ENCODE measurements around the gene SFMBT2.
"Not testable (repeated sequence)": the region's sequence is repeated elsewhere in the genome, so short reads cannot be mapped to it uniquely, and the experiment has no call there.

Gene SFMBT2

DNA sequence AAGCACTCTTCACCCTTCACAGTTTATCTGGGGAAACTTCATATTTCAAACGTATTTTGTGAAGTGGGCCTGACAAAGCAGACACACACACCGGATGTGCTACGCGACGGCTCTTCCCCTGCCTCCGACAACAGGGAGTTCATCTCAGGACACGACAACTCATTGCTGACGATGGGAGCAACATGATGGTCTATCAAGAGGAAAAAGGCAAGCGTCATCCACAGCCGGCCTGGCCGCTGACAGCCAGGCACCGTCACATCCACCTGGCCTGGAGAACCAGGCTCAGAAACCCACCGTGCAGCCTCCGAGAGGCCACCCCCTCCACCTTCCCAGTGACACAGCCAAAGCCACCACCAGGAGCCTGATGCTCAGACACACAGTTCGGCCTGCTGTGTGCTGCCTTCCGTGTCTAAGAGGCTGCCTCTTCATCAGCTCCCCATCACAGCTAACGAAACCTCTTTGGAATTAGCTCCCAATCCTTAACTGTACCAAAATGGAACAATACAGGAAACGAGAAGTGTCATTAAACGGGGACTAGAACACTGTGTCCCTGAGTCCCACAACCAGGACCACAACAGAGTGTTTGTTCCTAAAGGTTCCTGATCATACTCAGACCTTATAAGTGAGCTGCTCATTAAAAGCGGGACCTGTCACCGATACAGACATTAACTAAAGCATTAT lies 76.7 kb downstream of the SFMBT2 start:
- in situ Hi-C loops (cut with MboI; ENCODE audit: low sequenced_read_pairs): no loop called here

DNA sequence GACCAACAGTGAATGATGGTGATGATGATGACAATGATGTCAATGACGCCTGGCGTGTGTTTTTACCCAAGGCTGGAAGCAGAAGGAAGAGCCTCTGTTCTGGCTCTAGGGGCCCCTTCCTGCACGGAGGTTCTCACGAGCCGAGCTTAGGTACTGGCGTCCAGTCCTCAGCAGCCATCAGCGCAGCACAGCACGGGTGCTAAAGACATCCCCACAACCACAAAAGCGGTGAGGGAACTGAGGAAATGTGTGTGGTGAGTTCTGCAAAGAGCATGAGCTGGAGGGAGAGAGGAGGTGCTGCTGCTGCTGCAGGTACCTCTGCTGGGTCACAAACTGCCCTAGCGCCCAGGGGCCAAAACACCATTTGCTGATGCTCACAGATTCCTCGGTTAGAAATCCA lies 81.6 kb downstream of the SFMBT2 start:
- in situ Hi-C loops (cut with MboI; ENCODE audit: low sequenced_read_pairs): no loop called here

DNA sequence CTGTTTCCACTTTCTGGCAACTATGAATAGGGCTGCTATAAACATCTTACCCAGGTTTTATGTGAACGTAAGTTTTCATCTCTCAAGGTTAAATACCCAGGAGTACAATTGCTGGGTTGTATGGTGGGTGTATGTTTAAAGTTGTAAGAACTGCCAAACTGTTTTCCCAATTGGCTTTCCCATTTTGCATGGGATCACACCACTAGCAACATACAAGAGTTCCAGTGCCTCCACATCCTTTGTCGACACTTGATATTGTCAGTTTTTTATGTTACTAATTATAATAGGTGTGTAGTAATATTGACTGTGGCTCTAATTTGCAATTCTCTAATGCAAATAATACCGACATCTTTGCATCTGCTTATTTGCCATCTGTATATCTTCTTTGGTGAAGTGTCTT lies 82.9 kb downstream of the SFMBT2 start:
- in situ Hi-C loops (cut with MboI; ENCODE audit: low sequenced_read_pairs): no loop called here

DNA sequence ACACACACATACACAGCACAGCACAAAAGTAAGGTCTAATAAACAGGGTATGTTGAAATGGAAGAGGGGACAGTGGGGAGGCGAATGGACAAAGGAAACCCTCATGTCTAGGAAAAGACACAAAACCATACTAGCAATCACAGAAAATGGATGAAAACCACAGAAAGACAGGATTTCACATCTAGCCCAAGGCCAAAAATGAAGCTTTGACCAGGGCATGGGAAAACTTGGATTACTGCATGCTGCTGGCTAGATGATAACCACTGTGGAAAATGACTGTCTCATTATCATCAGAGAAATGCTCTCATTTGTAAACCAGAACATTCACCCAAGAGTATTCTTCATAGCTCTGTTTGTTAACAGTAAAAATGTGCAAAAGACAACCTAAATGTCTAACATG lies 88.2 kb downstream of the SFMBT2 start:
- in situ Hi-C loops (cut with MboI; ENCODE audit: low sequenced_read_pairs): no loop called here

DNA sequence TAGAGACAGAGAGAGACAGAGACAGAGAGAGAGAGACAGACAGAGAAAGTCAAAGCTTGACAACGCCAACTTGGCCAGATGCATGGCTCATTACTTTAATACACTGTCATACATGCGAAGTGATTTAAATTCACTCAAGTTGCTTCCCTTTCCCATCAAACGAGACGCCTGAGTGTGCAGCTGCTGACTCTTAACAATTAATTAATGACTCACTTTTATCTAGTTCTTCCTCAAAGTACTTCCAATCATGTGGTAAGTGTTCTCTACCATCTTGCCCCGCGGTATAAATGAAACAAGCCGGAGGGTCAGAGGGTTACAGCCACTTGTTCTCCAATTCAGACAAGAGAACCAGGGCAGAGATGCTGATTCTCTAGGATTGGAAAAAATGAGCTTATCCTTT lies 90.8 kb downstream of the SFMBT2 start:
- in situ Hi-C loops (cut with MboI; ENCODE audit: low sequenced_read_pairs): no loop called here

DNA sequence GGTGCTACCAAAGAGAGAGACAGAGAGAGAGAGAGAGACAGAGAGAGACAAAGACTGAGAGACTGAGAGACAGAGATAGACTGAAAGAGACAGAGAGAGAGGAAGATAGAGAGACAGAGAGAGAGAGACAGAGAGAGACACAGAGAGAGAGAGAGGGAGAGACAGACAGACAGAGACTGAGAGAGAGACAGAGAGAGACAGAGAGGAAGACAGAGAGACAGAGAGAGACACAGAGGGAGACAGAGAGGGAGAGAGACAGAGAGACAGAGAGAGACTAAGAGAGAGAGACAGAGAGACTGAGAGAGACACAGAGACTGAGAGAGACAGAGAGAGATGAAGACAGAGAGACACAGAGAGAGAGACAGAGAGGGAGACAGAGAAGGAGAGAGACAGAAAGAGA lies 91.2 kb downstream of the SFMBT2 start:
- in situ Hi-C loops (cut with MboI; ENCODE audit: low sequenced_read_pairs): no loop called here

DNA sequence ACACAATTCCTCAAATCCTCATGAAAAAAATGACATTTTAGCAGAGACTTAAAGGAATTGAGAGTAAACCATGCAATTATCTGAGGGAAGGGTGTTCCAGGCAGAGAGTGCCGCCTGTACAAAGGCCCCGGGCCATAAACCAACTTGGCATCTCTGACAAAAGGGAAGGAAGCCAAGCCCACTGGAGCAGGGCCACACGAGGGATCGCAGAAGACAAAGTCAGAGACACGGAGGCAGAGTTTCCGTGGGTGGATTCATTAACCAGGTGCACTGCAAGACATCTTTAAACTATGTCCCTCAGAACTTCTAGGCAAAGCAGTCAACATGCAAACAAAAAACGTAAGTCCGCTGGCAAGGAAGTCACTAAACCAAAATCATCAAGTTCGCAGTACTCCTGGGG lies 92.0 kb downstream of the SFMBT2 start:
- in situ Hi-C loops (cut with MboI; ENCODE audit: low sequenced_read_pairs): no loop called here

DNA sequence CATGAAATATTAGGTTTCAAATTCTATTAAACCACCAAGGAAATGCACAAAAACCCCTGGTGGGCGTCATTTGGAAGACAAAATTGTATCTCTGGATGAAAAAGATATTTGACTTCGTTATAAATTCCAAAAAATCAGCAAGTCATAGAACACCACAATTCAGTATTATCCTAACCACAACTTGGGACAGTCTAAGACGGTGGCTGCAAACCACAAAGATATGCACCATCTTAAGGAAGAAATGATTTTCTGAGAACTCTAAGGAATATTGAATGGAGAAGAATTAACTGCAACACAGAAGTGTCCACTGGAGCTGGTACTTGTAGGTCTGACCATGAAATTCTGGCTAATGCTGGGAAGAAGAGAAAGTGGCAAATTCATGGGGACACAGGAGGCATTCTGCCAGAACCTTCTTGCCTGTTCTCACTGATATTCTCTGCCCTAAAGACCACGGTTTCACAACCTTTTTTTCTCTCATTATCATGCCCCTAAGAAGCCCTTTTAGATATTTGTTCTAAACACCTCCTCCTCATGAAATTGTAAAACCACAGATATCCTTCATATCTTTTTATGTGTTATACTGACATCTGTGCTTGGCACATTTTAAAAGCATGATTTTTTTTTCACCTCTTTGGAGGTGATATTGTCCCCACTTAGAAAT lies 92.9 kb downstream of the SFMBT2 start:
- in situ Hi-C loops (cut with MboI; ENCODE audit: low sequenced_read_pairs): no loop called here

DNA sequence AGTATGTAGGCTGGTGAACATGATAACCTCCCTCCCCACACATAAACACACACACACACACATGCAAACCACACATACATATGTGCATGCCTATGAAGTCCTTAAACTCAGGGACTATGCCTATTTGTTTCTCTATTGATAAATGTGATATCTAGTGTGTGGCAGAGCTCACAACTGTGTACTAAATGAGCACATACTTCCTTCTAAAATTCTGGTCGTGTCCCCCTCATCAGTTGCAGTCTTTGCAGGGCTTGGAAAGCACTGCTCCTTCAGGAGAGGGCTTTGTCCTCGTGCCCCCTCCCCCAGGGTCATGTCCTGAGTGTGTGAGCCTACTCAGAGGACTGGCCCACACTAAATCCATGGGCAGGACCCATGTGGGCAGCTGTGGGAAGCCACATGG lies 94.0 kb downstream of the SFMBT2 start:
- in situ Hi-C loops (cut with MboI; ENCODE audit: low sequenced_read_pairs): no loop called here

DNA sequence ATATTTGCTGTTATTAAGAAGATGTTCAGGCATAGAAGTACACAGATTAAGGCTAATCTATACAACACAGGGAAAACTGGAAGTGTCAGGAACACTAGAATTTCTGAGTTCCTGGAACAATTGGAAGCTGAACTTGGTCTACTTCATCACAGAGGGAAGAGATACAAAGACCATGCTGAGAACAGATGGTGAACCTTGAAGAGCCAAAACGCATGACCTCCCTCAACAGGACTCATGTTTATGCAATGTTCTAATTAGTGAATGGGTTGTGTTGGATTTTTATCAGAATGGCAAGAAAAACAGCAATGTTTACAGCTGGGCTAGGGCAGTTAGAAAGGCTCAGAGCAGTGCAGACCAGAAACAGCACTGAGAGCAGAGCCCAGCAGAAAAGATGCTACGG lies 94.9 kb downstream of the SFMBT2 start:
- in situ Hi-C loops (cut with MboI; ENCODE audit: low sequenced_read_pairs): no loop called here

DNA sequence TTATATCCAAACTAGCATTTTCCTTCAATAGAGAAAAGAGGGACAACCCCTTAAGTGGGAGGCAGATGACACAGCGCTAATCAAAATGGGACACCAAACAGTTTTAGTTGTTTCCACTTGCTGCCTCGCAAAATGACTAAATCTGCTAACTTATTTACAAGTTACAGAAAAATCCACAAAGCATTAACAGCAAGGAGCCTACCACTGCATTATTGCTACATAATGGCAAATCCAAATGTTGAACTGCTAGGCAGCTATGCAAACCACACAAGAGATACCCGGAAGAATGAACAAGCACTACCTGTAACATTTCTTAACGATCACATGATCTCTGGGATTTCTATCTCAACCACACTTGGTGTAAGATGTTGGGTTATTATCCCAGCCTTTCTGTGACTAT lies 96.7 kb downstream of the SFMBT2 start:
- in situ Hi-C loops (cut with MboI; ENCODE audit: low sequenced_read_pairs): no loop called here

DNA sequence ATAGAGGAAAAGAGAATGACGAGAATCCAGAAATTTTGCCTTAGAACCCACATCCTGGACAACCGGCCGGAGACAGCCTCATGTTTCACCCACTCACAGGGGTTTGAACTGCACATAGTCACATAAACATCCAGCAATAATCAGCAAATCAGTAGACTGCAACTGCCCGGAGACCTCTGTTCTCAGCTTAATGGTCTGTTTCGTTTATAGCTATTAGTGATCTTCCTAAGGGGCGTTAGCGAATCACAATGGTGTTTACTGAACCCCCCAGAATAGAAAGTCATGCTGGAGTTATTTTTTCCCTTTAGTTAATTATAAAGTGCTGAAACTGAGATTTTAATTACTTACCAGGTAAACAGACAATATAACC lies 98.4 kb downstream of the SFMBT2 start:
- in situ Hi-C loops (cut with MboI; ENCODE audit: low sequenced_read_pairs): no loop called here

DNA sequence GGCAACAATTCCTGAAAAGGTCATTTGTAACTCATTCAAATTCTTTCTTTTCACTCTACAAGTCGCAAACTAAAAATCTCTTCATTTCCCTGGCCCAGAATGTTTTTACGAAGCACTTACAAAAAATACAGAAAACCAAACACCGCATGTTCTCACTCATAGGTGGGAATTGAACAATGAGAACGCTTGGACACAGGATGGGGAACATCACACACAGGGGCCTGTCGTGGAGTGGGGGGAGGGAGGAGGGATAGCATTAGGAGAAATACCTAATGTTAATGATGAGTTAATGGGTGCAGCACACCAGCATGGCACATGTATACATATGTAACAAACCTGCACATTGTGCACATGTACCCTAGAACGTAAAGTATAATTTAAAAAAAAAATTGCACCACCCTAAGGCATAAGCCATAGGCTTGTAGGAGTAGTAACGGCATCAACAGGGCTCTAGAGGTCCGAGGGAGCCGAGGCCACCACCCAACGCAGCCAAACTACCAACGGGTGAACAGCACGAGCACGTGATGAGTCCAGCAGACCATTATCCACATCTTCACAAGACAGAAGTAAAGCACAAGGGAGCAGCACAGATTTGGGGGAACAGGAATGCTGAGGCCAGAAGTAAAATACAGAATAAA lies 98.9 kb downstream of the SFMBT2 start:
- in situ Hi-C loops (cut with MboI; ENCODE audit: low sequenced_read_pairs): not testable (repeated sequence)

DNA sequence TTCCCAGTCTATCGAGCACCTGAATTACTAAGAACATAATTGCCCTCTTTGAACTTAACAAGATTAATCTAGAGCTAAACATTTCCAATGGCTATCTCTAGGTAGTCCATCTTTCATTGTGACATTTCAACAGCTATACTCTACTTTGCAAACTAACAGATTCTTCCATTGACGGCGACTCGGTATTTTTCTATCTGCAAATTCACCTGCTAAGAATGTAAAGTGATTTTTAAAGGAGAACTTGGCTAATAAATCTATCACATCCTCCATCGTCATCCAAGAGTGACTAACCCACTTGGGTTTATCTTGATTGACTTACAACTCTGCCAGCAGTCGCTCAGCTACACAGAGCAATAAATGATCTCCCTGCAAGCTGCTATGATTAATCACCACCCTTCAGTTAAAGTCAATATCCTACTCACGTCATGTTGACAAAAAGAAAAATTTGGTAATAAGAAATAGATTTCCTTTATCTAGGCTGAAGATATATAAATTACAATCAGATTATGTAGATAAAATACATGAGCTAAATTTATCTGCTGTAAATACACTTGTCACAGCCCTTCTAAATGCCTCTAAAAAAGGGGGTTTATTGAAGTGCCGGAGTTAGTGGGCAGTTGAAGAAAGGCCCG lies 99.5 kb downstream of the SFMBT2 start:
- in situ Hi-C loops (cut with MboI; ENCODE audit: low sequenced_read_pairs): no loop called here

DNA sequence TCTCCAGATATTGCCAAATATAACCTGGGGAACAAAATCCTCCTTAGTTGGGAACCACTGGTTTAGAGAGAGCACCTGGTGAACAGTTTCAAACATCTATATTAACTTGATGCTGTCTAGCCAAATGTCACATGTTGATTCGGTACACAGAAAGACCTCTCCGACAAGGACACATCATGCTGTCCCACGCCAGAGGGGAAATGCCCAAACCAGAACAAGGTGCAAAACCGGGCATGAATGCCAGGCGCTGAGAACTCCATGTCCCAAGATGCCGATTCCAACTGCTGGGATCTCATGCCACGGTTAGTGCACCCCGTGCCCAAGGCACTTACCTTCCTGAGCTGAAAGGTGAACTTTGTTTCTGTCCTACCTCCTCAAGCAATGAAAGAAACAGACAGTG lies 100.8 kb downstream of the SFMBT2 start:
- in situ Hi-C loops (cut with MboI; ENCODE audit: low sequenced_read_pairs): no loop called here

DNA sequence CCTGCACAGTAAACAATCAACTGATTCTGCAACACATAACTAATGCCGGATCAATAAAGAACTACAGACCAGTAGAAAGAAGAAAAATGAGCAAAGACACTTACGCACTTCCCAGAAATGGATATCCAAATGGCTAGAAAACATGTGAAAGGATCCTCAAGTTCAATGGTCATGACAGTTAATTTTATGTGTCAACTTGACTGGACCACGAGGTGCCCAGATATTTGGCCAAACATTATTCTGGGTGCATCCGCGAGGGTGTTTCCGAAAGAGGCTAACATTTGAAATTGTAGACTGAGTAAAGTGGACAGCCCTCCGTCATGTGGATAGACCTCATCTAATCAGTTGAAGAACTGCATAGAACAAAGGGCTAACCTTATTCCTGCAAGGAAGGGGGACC lies 102.0 kb downstream of the SFMBT2 start:
- in situ Hi-C loops (cut with MboI; ENCODE audit: low sequenced_read_pairs): no loop called here

DNA sequence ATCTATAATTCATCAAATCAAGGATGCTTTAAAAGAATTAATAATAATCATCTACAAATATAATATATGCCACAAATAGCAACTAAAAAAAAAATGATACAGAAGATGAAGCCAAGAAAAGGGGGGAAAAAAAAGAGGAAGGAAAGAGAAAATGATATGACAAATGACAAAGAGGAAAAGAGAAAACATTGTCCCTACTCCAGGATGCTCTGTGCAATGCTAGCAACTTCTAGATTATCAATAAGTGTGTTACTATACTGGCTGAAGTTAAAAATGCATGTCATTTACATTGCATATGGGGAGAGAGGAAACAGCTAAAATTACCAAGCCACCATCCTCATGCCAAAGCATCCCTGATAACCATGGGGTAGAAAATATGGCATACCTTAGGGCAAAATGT lies 104.2 kb downstream of the SFMBT2 start:
- in situ Hi-C loops (cut with MboI; ENCODE audit: low sequenced_read_pairs): no loop called here

DNA sequence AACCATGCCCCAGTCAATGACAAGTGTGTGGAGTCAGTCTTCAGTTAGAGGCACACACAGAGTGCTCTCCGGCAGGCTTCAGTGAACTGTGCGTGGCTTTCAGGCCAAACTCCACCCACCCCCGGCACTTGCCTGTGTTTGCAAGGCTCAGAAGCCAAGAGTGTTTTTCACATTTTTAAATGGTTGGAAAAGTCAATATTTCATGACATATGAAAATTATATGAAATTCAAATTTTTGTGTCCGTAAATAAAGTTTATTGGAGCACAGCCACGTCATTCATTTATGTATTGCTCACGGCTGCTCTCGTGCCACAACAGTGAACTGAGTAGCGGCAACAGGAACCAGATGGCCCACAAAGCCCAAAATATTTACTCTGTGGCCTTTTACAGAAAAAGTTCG lies 104.7 kb downstream of the SFMBT2 start:
- in situ Hi-C loops (cut with MboI; ENCODE audit: low sequenced_read_pairs): no loop called here

DNA sequence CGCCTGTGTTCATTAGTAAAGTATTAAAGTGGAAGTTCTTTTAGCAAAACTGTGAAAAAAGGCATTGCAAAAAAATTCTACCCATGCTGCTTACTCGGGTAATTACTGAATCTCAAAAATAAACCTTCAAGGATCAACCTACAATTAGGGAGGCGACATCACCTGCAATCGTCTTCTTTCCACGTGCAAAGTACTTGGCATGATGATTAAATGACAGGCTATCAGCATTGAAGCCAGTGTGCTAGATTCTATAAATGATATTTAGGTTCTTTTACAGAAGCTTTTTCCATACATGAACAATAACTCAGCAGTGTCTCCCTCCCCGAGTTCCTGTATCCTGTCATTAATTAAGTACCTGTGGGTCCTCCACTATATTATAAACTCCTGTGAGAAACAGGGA lies 105.8 kb downstream of the SFMBT2 start:
- in situ Hi-C loops (cut with MboI; ENCODE audit: low sequenced_read_pairs): no loop called here

DNA sequence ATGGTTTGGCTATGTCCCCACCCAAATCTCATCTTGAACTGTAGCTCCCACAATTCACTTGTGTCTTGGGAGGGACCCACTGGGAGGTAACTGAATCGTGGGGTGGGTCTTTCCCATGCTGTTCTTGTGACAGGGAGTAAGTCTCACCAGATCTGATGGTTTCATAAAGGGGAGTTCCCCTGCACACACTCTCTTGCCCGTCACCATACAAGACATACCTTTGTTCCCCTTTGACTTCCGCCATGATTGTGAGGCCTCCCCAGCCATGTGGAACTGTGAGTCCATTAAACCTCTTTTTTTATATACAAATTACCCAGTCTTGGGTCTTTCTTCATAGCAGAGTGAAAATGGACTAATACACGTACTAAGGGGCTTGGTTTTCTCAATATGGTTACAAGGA lies 106.7 kb downstream of the SFMBT2 start:
- in situ Hi-C loops (cut with MboI; ENCODE audit: low sequenced_read_pairs): no loop called here

DNA sequence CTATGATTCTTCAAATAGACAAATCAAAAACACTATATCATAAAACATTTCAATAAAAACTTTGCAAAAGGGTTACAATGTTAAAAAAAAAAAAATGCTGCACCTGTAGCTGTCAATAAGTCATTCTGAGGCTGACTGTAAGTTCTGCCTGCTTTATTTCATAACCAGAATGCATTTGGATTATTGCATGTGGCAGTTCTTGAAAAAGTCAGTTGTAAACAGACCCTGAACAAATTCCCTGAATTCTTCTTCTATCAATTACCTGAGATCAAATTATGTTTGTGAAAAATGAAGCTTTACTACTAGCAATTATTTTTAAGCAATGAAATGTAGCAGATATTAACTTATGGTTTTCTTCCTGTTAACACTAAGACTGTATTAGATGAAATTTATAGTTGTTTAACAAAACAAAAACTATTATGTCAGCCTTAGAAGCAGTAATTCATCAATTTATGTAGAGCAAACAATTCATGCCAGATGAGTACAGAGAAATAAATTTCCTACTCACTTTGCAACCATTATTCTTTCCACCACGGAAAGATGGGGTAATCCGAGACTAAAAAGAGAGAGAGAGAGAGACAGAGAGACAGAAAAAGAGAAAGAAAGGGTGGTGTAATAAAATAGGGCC lies 107.8 kb downstream of the SFMBT2 start:
- in situ Hi-C loops (cut with MboI; ENCODE audit: low sequenced_read_pairs): no loop called here
